Ishikawa (cell line): ENCODE data around the gene ABLIM2.

Source experiments
- CEBPB ChIP-seq: IDR thresholded peaks from 2 replicates; pipeline ENCODE4 v1.6.1; 2012
- EP300 ChIP-seq: IDR thresholded peaks from 2 replicates; pipeline ENCODE4 v1.6.1; 2012; ENCODE audit warnings: borderline replicate concordance
- RAD21 ChIP-seq: IDR thresholded peaks from 2 replicates; pipeline ENCODE4 v1.6.1; 2012; ENCODE audit warnings: low read depth
- TAF1 ChIP-seq: IDR thresholded peaks from 2 replicates; pipeline ENCODE4 v1.6.1; 2012; ENCODE audit warnings: low read depth, mild to moderate bottlenecking
- ZBTB7A ChIP-seq: IDR thresholded peaks from 2 replicates; pipeline ENCODE4 v1.6.1; 2012; ENCODE audit warnings: low read depth
- TF ChIP-seq, protein P1 (sequence below): IDR thresholded peaks from 2 replicates; pipeline ENCODE4 v1.6.1; 2012

DNA sequence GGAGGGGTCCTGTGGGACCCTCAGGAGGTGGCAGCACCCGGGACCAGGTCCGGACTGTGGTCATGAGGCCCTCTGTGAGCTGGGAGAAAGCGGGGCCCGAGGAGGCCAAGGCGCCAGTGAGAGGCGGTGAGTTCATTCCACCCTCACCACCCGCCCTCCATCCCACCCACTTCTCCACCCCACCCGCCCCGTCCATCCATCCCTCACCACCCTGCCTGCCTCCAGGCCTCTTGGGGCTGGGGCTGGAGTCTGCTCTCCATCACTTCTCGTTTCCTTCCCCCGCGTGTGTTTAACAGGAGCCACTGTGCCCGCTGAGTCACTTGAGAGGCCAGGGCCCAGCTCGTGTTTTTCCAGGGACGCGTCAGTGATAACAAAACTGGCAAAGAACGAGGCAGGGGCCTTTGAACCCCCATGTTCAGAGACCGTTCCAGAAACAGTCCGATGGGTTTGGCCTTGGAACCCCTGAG is 46.7 kb upstream of the ABLIM2 start:
- TF ChIP-seq, protein P1, sequence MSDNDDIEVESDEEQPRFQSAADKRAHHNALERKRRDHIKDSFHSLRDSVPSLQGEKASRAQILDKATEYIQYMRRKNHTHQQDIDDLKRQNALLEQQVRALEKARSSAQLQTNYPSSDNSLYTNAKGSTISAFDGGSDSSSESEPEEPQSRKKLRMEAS, result no peak
- no peak for TF ChIP-seq TAF1
- TF ChIP-seq ZBTB7A, result no peak
- no peak for TF ChIP-seq CEBPB
- TF ChIP-seq RAD21, result no peak
- TF ChIP-seq EP300, result no peak
